HG03103 (cell line): ENCODE data around the gene CAMK1D.

Source experiments
- ATAC-seq: cut with Tn5 transposase; IDR thresholded peaks from one replicate; pipeline ENCODE4 v1.9.1; 2021; ENCODE audit warnings: low read depth; ENCODE audit not compliant: unreplicated experiment

CAMK1D gene

GRCh38 chr10:12829831-12830390, 480.6 kb downstream of the CAMK1D start:
- no peak for ATAC-seq

- no peak for ATAC-seq
Measured at GRCh38 chr10:12832096-12832495, 482.7 kb downstream of the CAMK1D start.

- no peak for ATAC-seq
Measured at GRCh38 chr10:12833451-12833850, 484.1 kb downstream of the CAMK1D start.

- ATAC-seq, result no peak
Measured at GRCh38 chr10:12834116-12834665, 484.8 kb downstream of the CAMK1D start.

- ATAC-seq, result no peak
Measured at GRCh38 chr10:12834721-12835120, 485.4 kb downstream of the CAMK1D start.

- ATAC-seq, result no peak
Measured at GRCh38 chr10:12835709-12836108, 486.4 kb downstream of the CAMK1D start.

- no peak for ATAC-seq
Measured at GRCh38 chr10:12838366-12838765, 489.0 kb downstream of the CAMK1D start.

- ATAC-seq, result no peak
Measured at GRCh38 chr10:12838995-12839927, 489.9 kb downstream of the CAMK1D start.

- ATAC-seq, result no peak
Measured at GRCh38 chr10:12839941-12840611, 490.7 kb downstream of the CAMK1D start.

- ATAC-seq, result no peak
Measured at GRCh38 chr10:12841426-12841825, 492.1 kb downstream of the CAMK1D start.

GRCh38 chr10:12841826-12842225, 492.5 kb downstream of the CAMK1D start:
- ATAC-seq, result no peak

- ATAC-seq, result no peak
Measured at GRCh38 chr10:12842310-12842709, 493.0 kb downstream of the CAMK1D start.

- ATAC-seq, result no peak
Measured at GRCh38 chr10:12843296-12843945, 494.1 kb downstream of the CAMK1D start.

- no peak for ATAC-seq
Measured at GRCh38 chr10:12844811-12845483, 495.6 kb downstream of the CAMK1D start.

- no peak for ATAC-seq
Measured at GRCh38 chr10:12846718-12847117, 497.4 kb downstream of the CAMK1D start.

GRCh38 chr10:12847361-12847975, 498.1 kb downstream of the CAMK1D start:
- ATAC-seq, result no peak

- ATAC-seq, result no peak
Measured at GRCh38 chr10:12848439-12849173, 499.3 kb downstream of the CAMK1D start.

- ATAC-seq, result no peak
Measured at GRCh38 chr10:12849319-12850181, 500.2 kb downstream of the CAMK1D start.
